A549 (cell line): ENCODE data around the gene IGF2BP3. TPM values are rescaled to one million over a fixed set of nuclear protein-coding genes. Genes with fewer than 3 reads are reported as not detected.

Experiments
- ATAC-seq, 2 experiments: fragments of 200-7000 bp in 1 of 2; fragments of >200 bp in 1 of 2; cut with Nextera tagmentation in 1 of 2; cut with Tn5 transposase in 1 of 2; 3 replicates each; pipeline versions ENCODE4 v1.8.0 to v1.9.1; 2018 to 2020; ENCODE audit warnings: mild to moderate bottlenecking in 1 of 2, moderate library complexity in 1 of 2
- CTCF ChIA-PET: fragments of 300-600 bp; sonication (Branson Sonifier 250); formaldehyde crosslinking; extraction: SDS; loops from one replicate; lab custom pipeline; 2021; ENCODE audit warnings: antibody characterized with exemption, inconsistent platforms; lab: Yijun Ruan, JAX
- POLR2A ChIA-PET: fragments of 350-600 bp; formaldehyde crosslinking; extraction: SDS; loops from one replicate; lab custom pipeline; 2021; ENCODE audit warnings: antibody characterized with exemption, inconsistent platforms; lab: Yijun Ruan, JAX
- DNase-seq, 2 experiments: peaks; one replicate each; pipeline versions ENCODE4 v3.0.0 to v3.0.0-alpha.2; 2011 to 2016; ENCODE audit warnings: low read depth in 1 of 2, low spot score in 1 of 2
- FAIRE-seq: peaks from 2 replicates; lab custom pipeline; 2011; peaks lifted over from hg19 to GRCh38; lab: Jason Lieb, UNC
- H3K27ac ChIP-seq, 2 experiments: fragments of >200 bp; sonication (Bioruptor Twin); formaldehyde crosslinking; 3 replicates each; pipeline ENCODE4 v1.5.1; 2016 to 2017
- H3K4me1 ChIP-seq: fragments of >200 bp; sonication (Bioruptor Twin); formaldehyde crosslinking; 3 replicates; pipeline ENCODE4 v1.6.1; 2016
- H3K4me2 ChIP-seq: fragments of >200 bp; sonication (Bioruptor Twin); formaldehyde crosslinking; 3 replicates; pipeline ENCODE4 v1.6.1; 2016
- H3K4me3 ChIP-seq: fragments of >200 bp; sonication (Bioruptor Twin); formaldehyde crosslinking; 3 replicates; pipeline ENCODE4 v1.5.1; 2016
- H3K9me3 ChIP-seq: fragments of >200 bp; sonication (Bioruptor Twin); formaldehyde crosslinking; 3 replicates; pipeline ENCODE4 v1.6.1; 2016
- CBX8 ChIP-seq: fragments of 200-600 bp; sonication (generic); IDR thresholded peaks from 2 replicates; pipeline ENCODE4 v1.6.1; 2016
- CEBPB ChIP-seq, 2 experiments: fragments of >200 bp in 1 of 2; sonication (Bioruptor Twin) in 1 of 2; formaldehyde crosslinking in 1 of 2; IDR thresholded peaks; 2 replicates each; pipeline ENCODE4 v1.6.1; 2012 to 2016
- EP300 ChIP-seq, 2 experiments: fragments of >200 bp; sonication (Bioruptor Twin); formaldehyde crosslinking; IDR thresholded peaks; 2 replicates in 1 of 2; 3 replicates in 1 of 2; pipeline ENCODE4 v1.6.1; 2016 to 2017
- HEYL ChIP-seq: fragments of 250-450 bp; sonication (Bioruptor Pico); IDR thresholded peaks from 2 replicates; pipeline ENCODE4 v1.8.0; 2021; ENCODE audit warnings: mild to moderate bottlenecking, moderate library complexity
- HOXB13 ChIP-seq: fragments of 250-450 bp; sonication (Bioruptor Pico); IDR thresholded peaks from 2 replicates; pipeline ENCODE4 v1.5.0; 2020; ENCODE audit warnings: low read depth, mild to moderate bottlenecking, moderate library complexity
- KDM1A ChIP-seq: fragments of 200-600 bp; sonication (generic); IDR thresholded peaks from 2 replicates; pipeline ENCODE4 v1.6.1; 2016; ENCODE audit warnings: low read depth, mild to moderate bottlenecking
- KDM5A ChIP-seq: fragments of 200-600 bp; sonication (generic); IDR thresholded peaks from 2 replicates; pipeline ENCODE4 v1.6.1; 2016; ENCODE audit warnings: antibody characterized with exemption, mild to moderate bottlenecking
- MAFK ChIP-seq: fragments of 450-650 bp; IDR thresholded peaks from 2 replicates; pipeline ENCODE4 v1.6.1; 2014; ENCODE audit not compliant: partially characterized antibody
- MYC ChIP-seq: IDR thresholded peaks from 2 replicates; pipeline ENCODE4 v1.6.1; 2012; ENCODE audit warnings: mild to moderate bottlenecking, inconsistent platforms, low read length, improper control_type of control experiment, borderline replicate concordance
- NPAS2 ChIP-seq: fragments of 250-450 bp; sonication (Bioruptor Pico); IDR thresholded peaks from 2 replicates; pipeline ENCODE4 v1.8.0; 2022; ENCODE audit warnings: mild to moderate bottlenecking, moderate library complexity, borderline replicate concordance
- NR3C1 ChIP-seq: fragments of >200 bp; sonication (Bioruptor Twin); formaldehyde crosslinking; IDR thresholded peaks from 3 replicates; pipeline ENCODE4 v1.6.1; 2017
- POLR2AphosphoS2 ChIP-seq: conservative IDR thresholded peaks from 2 replicates; pipeline ENCODE4 v1.6.1; 2012; ENCODE audit warnings: low read length, improper control_type of control experiment, inconsistent platforms
- RAD21 ChIP-seq, 2 experiments: fragments of >200 bp in 1 of 2; sonication (Bioruptor Twin) in 1 of 2; formaldehyde crosslinking in 1 of 2; IDR thresholded peaks in 1 of 2; conservative IDR thresholded peaks in 1 of 2; 2 replicates in 1 of 2; 3 replicates in 1 of 2; pipeline ENCODE4 v1.6.1; 2012 to 2018; ENCODE audit warnings: inconsistent platforms in 1 of 2
- RARB ChIP-seq: fragments of 250-450 bp; sonication (Bioruptor Pico); IDR thresholded peaks from 2 replicates; pipeline ENCODE4 v1.8.0; 2021; ENCODE audit warnings: mild to moderate bottlenecking, moderate library complexity
- RCOR1 ChIP-seq: fragments of 150-350 bp; IDR thresholded peaks from 2 replicates; pipeline ENCODE4 v1.6.1; 2014; ENCODE audit warnings: antibody characterized with exemption, low read length, low read depth
- RFX5 ChIP-seq: fragments of 450-650 bp; IDR thresholded peaks from 2 replicates; pipeline ENCODE4 v1.7.1; 2014; ENCODE audit warnings: antibody characterized with exemption, mild to moderate bottlenecking, moderate library complexity
- SMC3 ChIP-seq: fragments of >200 bp; sonication (Bioruptor Twin); formaldehyde crosslinking; IDR thresholded peaks from 3 replicates; pipeline ENCODE4 v1.6.1; 2018; ENCODE audit warnings: inconsistent platforms
- TP53 ChIP-seq: fragments of 250-450 bp; sonication (Bioruptor Pico); IDR thresholded peaks from 2 replicates; pipeline ENCODE4 v1.5.0; 2021; ENCODE audit warnings: mild to moderate bottlenecking, moderate library complexity
- ZC3H11A ChIP-seq: fragments of 450-650 bp; IDR thresholded peaks from 2 replicates; pipeline ENCODE4 v1.6.1; 2014; ENCODE audit warnings: antibody characterized with exemption, mild to moderate bottlenecking
- ZSCAN20 ChIP-seq: fragments of 250-450 bp; sonication (Bioruptor Pico); IDR thresholded peaks from 2 replicates; pipeline ENCODE4 v1.8.0; 2022; ENCODE audit warnings: mild to moderate bottlenecking, moderate library complexity
- WGBS: methylation state at CpG from one replicate; pipeline ENCODE4 v1.1.6; 2017; ENCODE audit errors: missing lambda C conversion rate; 5-methylcytosine and 5-hydroxymethylcytosine counted together
- polyA plus RNA-seq, 4 experiments: library from polyadenylated mRNA; depleted of rRNA in 3 of 4; stranded (reverse); fragments of >200 nt; fragmentation: RNase III in 1 of 4; extraction: RNeasy Plus Mini Kit Qiagen cat#74134 plus additional on column Dnase treatment in 1 of 4; gene quantifications; 2 replicates in 3 of 4; 3 replicates in 1 of 4; pipeline ENCODE4 v1.2.3, GENCODE V29; 2011 to 2017
- TF ChIP-seq, protein P1 (sequence below): fragments of 450-650 bp; IDR thresholded peaks from 2 replicates; pipeline ENCODE4 v1.6.1; 2014; ENCODE audit warnings: antibody characterized with exemption
- TF ChIP-seq, protein P2 (sequence below): fragments of 250-450 bp; sonication (Bioruptor Pico); IDR thresholded peaks from 2 replicates; pipeline ENCODE4 v1.5.0; 2020; ENCODE audit warnings: low read depth, mild to moderate bottlenecking, moderate library complexity
- TF ChIP-seq, protein P3 (sequence below): fragments of >200 bp; sonication (Bioruptor Twin); formaldehyde crosslinking; IDR thresholded peaks from 3 replicates; pipeline ENCODE4 v1.5.1; 2016
- TF ChIP-seq, protein P4 (sequence below): IDR thresholded peaks from 2 replicates; pipeline ENCODE4 v1.6.1; 2012
- TF ChIP-seq, protein P5 (sequence below): IDR thresholded peaks from 2 replicates; pipeline ENCODE4 v1.6.1; 2012
- TF ChIP-seq, protein P6 (sequence below): fragments of >200 bp; sonication (Bioruptor Twin); formaldehyde crosslinking; IDR thresholded peaks from 3 replicates; pipeline ENCODE4 v1.6.1; 2016

The IGF2BP3 gene
- polyA plus RNA-seq, 2 of the 4 experiments (the other 2 are of a cell fraction), result 26.7 to 62.0 TPM

GRCh38 chr7:23264916-23265458 lies 205.3 kb downstream of the IGF2BP3 start (continued):
- TF ChIP-seq, protein P1, sequence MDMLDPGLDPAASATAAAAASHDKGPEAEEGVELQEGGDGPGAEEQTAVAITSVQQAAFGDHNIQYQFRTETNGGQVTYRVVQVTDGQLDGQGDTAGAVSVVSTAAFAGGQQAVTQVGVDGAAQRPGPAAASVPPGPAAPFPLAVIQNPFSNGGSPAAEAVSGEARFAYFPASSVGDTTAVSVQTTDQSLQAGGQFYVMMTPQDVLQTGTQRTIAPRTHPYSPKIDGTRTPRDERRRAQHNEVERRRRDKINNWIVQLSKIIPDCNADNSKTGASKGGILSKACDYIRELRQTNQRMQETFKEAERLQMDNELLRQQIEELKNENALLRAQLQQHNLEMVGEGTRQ, result no peak
- no peak for TF ChIP-seq KDM5A
- TF ChIP-seq, protein P2, sequence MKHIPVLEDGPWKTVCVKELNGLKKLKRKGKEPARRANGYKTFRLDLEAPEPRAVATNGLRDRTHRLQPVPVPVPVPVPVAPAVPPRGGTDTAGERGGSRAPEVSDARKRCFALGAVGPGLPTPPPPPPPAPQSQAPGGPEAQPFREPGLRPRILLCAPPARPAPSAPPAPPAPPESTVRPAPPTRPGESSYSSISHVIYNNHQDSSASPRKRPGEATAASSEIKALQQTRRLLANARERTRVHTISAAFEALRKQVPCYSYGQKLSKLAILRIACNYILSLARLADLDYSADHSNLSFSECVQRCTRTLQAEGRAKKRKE (CRISPR knock-in tag), result no peak

- FAIRE-seq (no peak), ATAC-seq (peak; percentile 98 to 99), DNase-seq (peak; percentile 76 to 90)
- ChIA-PET CTCF (interaction anchor here (0.5 to 9.1 kb wide), 26 partner anchors 9 to 1559 kb away, joined by 3 to 108 read pairs (median 3); partner anchors contain the start of gene GPNMB), POLR2A (no interaction called here)
- WGBS, result 1% methylated on average over 7 of the region's 7 CpGs
- Histone ChIP-seq H3K4me2 (peak overlapping the region; percentile 51), H3K27ac (no peak overlapping the region), H3K9me3 (no peaks in the 10 kb centered on the region), H3K4me1 (no peaks in the 10 kb centered on the region), H3K4me3 (no peak overlapping the region)
- no peak for TF ChIP-seq ZC3H11A
- TF ChIP-seq CBX8, result no peak
- no peak for TF ChIP-seq RARB (CRISPR knock-in tag)
- TF ChIP-seq, protein P3, sequence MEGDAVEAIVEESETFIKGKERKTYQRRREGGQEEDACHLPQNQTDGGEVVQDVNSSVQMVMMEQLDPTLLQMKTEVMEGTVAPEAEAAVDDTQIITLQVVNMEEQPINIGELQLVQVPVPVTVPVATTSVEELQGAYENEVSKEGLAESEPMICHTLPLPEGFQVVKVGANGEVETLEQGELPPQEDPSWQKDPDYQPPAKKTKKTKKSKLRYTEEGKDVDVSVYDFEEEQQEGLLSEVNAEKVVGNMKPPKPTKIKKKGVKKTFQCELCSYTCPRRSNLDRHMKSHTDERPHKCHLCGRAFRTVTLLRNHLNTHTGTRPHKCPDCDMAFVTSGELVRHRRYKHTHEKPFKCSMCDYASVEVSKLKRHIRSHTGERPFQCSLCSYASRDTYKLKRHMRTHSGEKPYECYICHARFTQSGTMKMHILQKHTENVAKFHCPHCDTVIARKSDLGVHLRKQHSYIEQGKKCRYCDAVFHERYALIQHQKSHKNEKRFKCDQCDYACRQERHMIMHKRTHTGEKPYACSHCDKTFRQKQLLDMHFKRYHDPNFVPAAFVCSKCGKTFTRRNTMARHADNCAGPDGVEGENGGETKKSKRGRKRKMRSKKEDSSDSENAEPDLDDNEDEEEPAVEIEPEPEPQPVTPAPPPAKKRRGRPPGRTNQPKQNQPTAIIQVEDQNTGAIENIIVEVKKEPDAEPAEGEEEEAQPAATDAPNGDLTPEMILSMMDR, result peak; percentile 90
- peak; percentile 71 for TF ChIP-seq SMC3
- TF ChIP-seq TP53 (CRISPR knock-in tag), result no peak
- no peak for TF ChIP-seq MYC
- TF ChIP-seq, protein P4, sequence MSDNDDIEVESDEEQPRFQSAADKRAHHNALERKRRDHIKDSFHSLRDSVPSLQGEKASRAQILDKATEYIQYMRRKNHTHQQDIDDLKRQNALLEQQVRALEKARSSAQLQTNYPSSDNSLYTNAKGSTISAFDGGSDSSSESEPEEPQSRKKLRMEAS, result no peak
- no peak for TF ChIP-seq NR3C1
- TF ChIP-seq, protein P5, sequence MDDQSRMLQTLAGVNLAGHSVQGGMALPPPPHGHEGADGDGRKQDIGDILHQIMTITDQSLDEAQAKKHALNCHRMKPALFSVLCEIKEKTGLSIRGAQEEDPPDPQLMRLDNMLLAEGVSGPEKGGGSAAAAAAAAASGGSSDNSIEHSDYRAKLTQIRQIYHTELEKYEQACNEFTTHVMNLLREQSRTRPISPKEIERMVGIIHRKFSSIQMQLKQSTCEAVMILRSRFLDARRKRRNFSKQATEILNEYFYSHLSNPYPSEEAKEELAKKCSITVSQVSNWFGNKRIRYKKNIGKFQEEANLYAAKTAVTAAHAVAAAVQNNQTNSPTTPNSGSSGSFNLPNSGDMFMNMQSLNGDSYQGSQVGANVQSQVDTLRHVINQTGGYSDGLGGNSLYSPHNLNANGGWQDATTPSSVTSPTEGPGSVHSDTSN, result no peak
- TF ChIP-seq RAD21 (conservative IDR thresholded peaks at IDR 0.05 in 1 of 2, IDR thresholded peaks at IDR 0.05 in 1 of 2), result peak; percentile 80 to 89
- TF ChIP-seq, protein P6, sequence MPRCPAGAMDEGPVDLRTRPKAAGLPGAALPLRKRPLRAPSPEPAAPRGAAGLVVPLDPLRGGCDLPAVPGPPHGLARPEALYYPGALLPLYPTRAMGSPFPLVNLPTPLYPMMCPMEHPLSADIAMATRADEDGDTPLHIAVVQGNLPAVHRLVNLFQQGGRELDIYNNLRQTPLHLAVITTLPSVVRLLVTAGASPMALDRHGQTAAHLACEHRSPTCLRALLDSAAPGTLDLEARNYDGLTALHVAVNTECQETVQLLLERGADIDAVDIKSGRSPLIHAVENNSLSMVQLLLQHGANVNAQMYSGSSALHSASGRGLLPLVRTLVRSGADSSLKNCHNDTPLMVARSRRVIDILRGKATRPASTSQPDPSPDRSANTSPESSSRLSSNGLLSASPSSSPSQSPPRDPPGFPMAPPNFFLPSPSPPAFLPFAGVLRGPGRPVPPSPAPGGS, result no peak
Measured at GRCh38 chr7:23261843-23262452, 208.3 kb downstream of the IGF2BP3 start.

DNA sequence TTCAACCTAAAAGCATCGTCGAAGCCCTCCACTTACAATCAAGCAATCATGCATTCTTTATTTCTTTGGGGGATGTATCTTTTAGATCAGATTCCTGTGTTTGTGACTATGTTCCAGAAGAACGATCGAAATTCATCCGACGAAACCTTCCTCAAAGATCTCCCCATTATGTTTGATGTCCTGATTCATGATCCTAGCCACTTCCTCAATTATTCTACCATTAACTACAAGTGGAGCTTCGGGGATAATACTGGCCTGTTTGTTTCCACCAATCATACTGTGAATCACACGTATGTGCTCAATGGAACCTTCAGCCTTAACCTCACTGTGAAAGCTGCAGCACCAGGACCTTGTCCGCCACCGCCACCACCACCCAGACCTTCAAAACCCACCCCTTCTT lies 209.9 kb downstream of the IGF2BP3 start:
- DNase-seq (no peak), ATAC-seq (no peak), FAIRE-seq (no peak)
- CTCF ChIA-PET, result interaction anchor here (0.7 to 9.1 kb wide), 7 partner anchors 12 to 284 kb away, joined by 3 to 108 read pairs (median 8); partner anchors contain the start of gene GPNMB
- no peak overlapping the region for H3K4me3 ChIP-seq
- no peak overlapping the region for H3K27ac ChIP-seq
- POLR2A ChIA-PET, result no interaction called here
- no peaks in the 10 kb centered on the region for H3K4me1 ChIP-seq
- no peak overlapping the region for H3K4me2 ChIP-seq
- no peaks in the 10 kb centered on the region for H3K9me3 ChIP-seq
- WGBS, result 73% methylated on average over 10 of the region's 10 CpGs
- no peak for TF ChIP-seq HEYL
- TF ChIP-seq EP300 (IDR thresholded peaks at IDR 0.05), result no peak
- no peak for TF ChIP-seq NPAS2
- TF ChIP-seq, protein P1, result no peak
- TF ChIP-seq KDM1A, result no peak
- no peak for TF ChIP-seq MAFK
- no peak for TF ChIP-seq CEBPB (IDR thresholded peaks at IDR 0.05)
- TF ChIP-seq CBX8, result no peak
- no peak for TF ChIP-seq POLR2AphosphoS2
- no peak for TF ChIP-seq ZSCAN20
- no peak for TF ChIP-seq RFX5
- TF ChIP-seq HOXB13 (CRISPR knock-in tag), result no peak
- no peak for TF ChIP-seq TP53 (CRISPR knock-in tag)
- TF ChIP-seq MYC, result no peak
- TF ChIP-seq RCOR1, result no peak
- TF ChIP-seq, protein P2 (CRISPR knock-in tag), result no peak
- TF ChIP-seq NR3C1, result no peak
